Trophoblast cell (in vitro differentiated cells and primary cell): Measurements from ENCODE around the gene COL18A1.

Experiments
- DNase-seq, 2 donors: peaks; one replicate each; pipeline ENCODE4 v3.0.0-alpha.2; 2016
- H2AFZ ChIP-seq: 2 replicates; pipeline ENCODE4 v1.6.1; 2013; ENCODE audit warnings: low read length, moderate library complexity, mild to moderate bottlenecking; ENCODE audit not compliant: insufficient read depth, poor library complexity
- H2AK5ac ChIP-seq: 2 replicates; pipeline ENCODE4 v1.6.1; 2013; ENCODE audit warnings: mild to moderate bottlenecking, low read length
- H2BK120ac ChIP-seq: 2 replicates; pipeline ENCODE4 v1.6.1; 2013; ENCODE audit warnings: low read length, mild to moderate bottlenecking, moderate library complexity; ENCODE audit not compliant: insufficient read depth, poor library complexity
- H2BK12ac ChIP-seq: 2 replicates; pipeline ENCODE4 v1.6.1; 2013; ENCODE audit warnings: mild to moderate bottlenecking, low read length, moderate library complexity
- H2BK5ac ChIP-seq: 2 replicates; pipeline ENCODE4 v1.6.1; 2013; ENCODE audit warnings: low read length, low read depth, moderate library complexity, mild to moderate bottlenecking; ENCODE audit not compliant: poor library complexity
- H3K14ac ChIP-seq: 2 replicates; pipeline ENCODE4 v1.6.1; 2013; ENCODE audit warnings: mild to moderate bottlenecking, low read length
- H3K18ac ChIP-seq: 2 replicates; pipeline ENCODE4 v1.6.1; 2013; ENCODE audit warnings: mild to moderate bottlenecking, low read length
- H3K23ac ChIP-seq: 2 replicates; pipeline ENCODE4 v1.6.1; 2013; ENCODE audit warnings: low read length
- H3K27ac ChIP-seq: 2 replicates; pipeline ENCODE4 v1.5.1; 2013; ENCODE audit warnings: low read depth, mild to moderate bottlenecking, inconsistent platforms, low read length, moderate library complexity
- H3K27me3 ChIP-seq: 2 replicates; pipeline ENCODE4 v1.6.1; 2013; ENCODE audit warnings: inconsistent platforms, mild to moderate bottlenecking, low read length, moderate library complexity; ENCODE audit not compliant: insufficient read depth
- H3K36me3 ChIP-seq, 2 experiments: 1 replicate in 1 of 2; 2 replicates in 1 of 2; pipeline ENCODE4 v1.6.1; 2013; ENCODE audit warnings: low read length in 2 of 2, mild to moderate bottlenecking in 2 of 2, moderate library complexity in 1 of 2; ENCODE audit not compliant: insufficient read depth in 2 of 2, control insufficient read depth in 1 of 2
- H3K4ac ChIP-seq: 2 replicates; pipeline ENCODE4 v1.6.1; 2013; ENCODE audit warnings: low read depth, mild to moderate bottlenecking, low read length, moderate library complexity
- H3K4me1 ChIP-seq, 2 experiments: 1 replicate in 1 of 2; 2 replicates in 1 of 2; pipeline ENCODE4 v1.6.1; 2013; ENCODE audit warnings: low read length in 2 of 2, mild to moderate bottlenecking in 2 of 2, moderate library complexity in 1 of 2; ENCODE audit not compliant: insufficient read depth in 2 of 2, control insufficient read depth in 1 of 2
- H3K4me2 ChIP-seq: 2 replicates; pipeline ENCODE4 v1.6.1; 2013; ENCODE audit warnings: inconsistent platforms, mild to moderate bottlenecking, low read length, moderate library complexity
- H3K4me3 ChIP-seq: 2 replicates; pipeline ENCODE4 v1.5.1; 2013; ENCODE audit warnings: mild to moderate bottlenecking, low read depth, low read length, inconsistent platforms
- H3K79me1 ChIP-seq: one replicate; pipeline ENCODE4 v1.6.1; 2013; ENCODE audit warnings: low read length
- H3K79me2 ChIP-seq: 2 replicates; pipeline ENCODE4 v1.6.1; 2013; ENCODE audit warnings: low read length, mild to moderate bottlenecking; ENCODE audit not compliant: control insufficient read depth, insufficient read depth, poor library complexity
- H3K9ac ChIP-seq: 2 replicates; pipeline ENCODE4 v1.6.1; 2013; ENCODE audit warnings: mild to moderate bottlenecking, low read length
- H3K9me3 ChIP-seq: 2 replicates; pipeline ENCODE4 v1.6.1; 2013; ENCODE audit warnings: low read depth, mild to moderate bottlenecking, control low read depth, inconsistent platforms, low read length; ENCODE audit not compliant: insufficient read depth
- H4K12ac ChIP-seq: 2 replicates; pipeline ENCODE4 v1.6.1; 2013; ENCODE audit warnings: low read depth, mild to moderate bottlenecking, low read length, moderate library complexity
- H4K8ac ChIP-seq: 2 replicates; pipeline ENCODE4 v1.6.1; 2013; ENCODE audit warnings: low read depth, mild to moderate bottlenecking, low read length, moderate library complexity
- H4K91ac ChIP-seq: one replicate; pipeline ENCODE4 v1.6.1; 2013; ENCODE audit warnings: low read depth, mild to moderate bottlenecking, low read length, moderate library complexity
- WGBS: extraction: QIAGEN DNeasy Blood & Tissue Kit; methylation state at CpG from one replicate; pipeline ENCODE4 v1.1.7; 2013; ENCODE audit warnings: missing lambda C conversion rate; ENCODE audit not compliant: insufficient read length, insufficient coverage; ENCODE audit errors: extremely low coverage; 5-methylcytosine and 5-hydroxymethylcytosine counted together

The COL18A1 gene

GRCh38 chr21:45386336-45386727 lies 18.6 kb upstream of the COL18A1 start:
- Histone ChIP-seq H3K18ac (peak overlapping the region; percentile 1), H2BK12ac (no peak overlapping the region), H2BK5ac (no peak overlapping the region), H3K14ac (no peak overlapping the region), H3K36me3 (no peaks in the 10 kb centered on the region), H3K27ac (no peak overlapping the region), H4K12ac (no peak overlapping the region), H3K27me3 (no peaks in the 10 kb centered on the region), H3K79me1 (peaks cover 7% of the 10 kb centered on the region), H3K23ac (no peak overlapping the region), H3K9ac (no peak overlapping the region), H3K9me3 (no peaks in the 10 kb centered on the region), H3K4me2 (no peak overlapping the region), H3K79me2 (no peaks in the 10 kb centered on the region), H4K8ac (no peak overlapping the region), H2AK5ac (no peak overlapping the region), H3K4ac (no peak overlapping the region), H3K4me1 (peaks cover 16 to 25% of the 10 kb centered on the region in 2 experiments), H2AFZ (no peak overlapping the region), H3K4me3 (no peak overlapping the region), H2BK120ac (no peak overlapping the region), H4K91ac (no peak overlapping the region)
- DNase-seq: no peak
- WGBS: no CpG with 5 or more reads among the region's 11 CpGs

- H3K18ac ChIP-seq: peak overlapping the region; percentile 1
- H3K9me3 ChIP-seq: peaks cover under 1% of the 10 kb centered on the region
- H3K27ac ChIP-seq: no peak overlapping the region
- no peaks in the 10 kb centered on the region for H3K36me3 ChIP-seq
- H3K23ac ChIP-seq: no peak overlapping the region
- no peak overlapping the region for H4K12ac ChIP-seq
- H3K4me1 ChIP-seq: peaks cover 16 to 25% of the 10 kb centered on the region in 2 experiments
- H2BK5ac ChIP-seq: no peak overlapping the region
- H3K4ac ChIP-seq: no peak overlapping the region
- H3K14ac ChIP-seq: no peak overlapping the region
- H3K27me3 ChIP-seq: no peaks in the 10 kb centered on the region
- no peak overlapping the region for H4K91ac ChIP-seq
- WGBS: no CpG with 5 or more reads among the region's 20 CpGs
- peaks cover 7% of the 10 kb centered on the region for H3K79me1 ChIP-seq
- H2BK12ac ChIP-seq: no peak overlapping the region
- no peak overlapping the region for H2AFZ ChIP-seq
- no peak overlapping the region for H2AK5ac ChIP-seq
- no peaks in the 10 kb centered on the region for H3K79me2 ChIP-seq
- no peak overlapping the region for H3K9ac ChIP-seq
- no peak overlapping the region for H4K8ac ChIP-seq
- no peak for DNase-seq
- no peak overlapping the region for H2BK120ac ChIP-seq
- no peak overlapping the region for H3K4me3 ChIP-seq
- H3K4me2 ChIP-seq: no peak overlapping the region
Observed at GRCh38 chr21:45386728-45387371, 18.1 kb upstream of the COL18A1 start.

DNA sequence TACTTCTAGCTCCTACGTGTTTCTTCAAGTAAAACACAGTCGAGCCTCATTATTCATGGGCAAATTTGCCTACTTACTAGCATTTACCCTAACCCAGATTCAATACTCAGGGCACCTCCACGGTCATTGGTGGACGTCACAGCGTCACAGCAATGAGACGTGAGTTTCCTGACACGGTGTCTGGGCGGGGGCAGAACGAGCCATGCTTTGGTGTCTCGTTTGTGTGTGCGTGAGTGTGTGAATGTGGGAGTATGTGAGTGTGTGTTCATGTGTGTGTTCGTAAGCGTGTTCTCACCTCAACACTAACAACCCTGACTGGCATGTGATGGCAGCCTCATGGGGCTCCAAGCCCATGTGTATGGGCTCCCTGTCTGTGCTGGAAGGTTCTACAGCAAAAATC lies 17.5 kb upstream of the COL18A1 start:
- H3K27me3 ChIP-seq: no peaks in the 10 kb centered on the region
- H3K14ac ChIP-seq: no peak overlapping the region
- H4K12ac ChIP-seq: no peak overlapping the region
- no peak overlapping the region for H3K18ac ChIP-seq
- no peak overlapping the region for H2AK5ac ChIP-seq
- H3K23ac ChIP-seq: no peak overlapping the region
- H2BK5ac ChIP-seq: no peak overlapping the region
- no peaks in the 10 kb centered on the region for H3K36me3 ChIP-seq
- peaks cover 7% of the 10 kb centered on the region for H3K79me1 ChIP-seq
- no peak overlapping the region for H3K4ac ChIP-seq
- H2BK12ac ChIP-seq: no peak overlapping the region
- H4K8ac ChIP-seq: no peak overlapping the region
- no peak overlapping the region for H4K91ac ChIP-seq
- no peak overlapping the region for H2BK120ac ChIP-seq
- no peak overlapping the region for H3K9ac ChIP-seq
- H2AFZ ChIP-seq: no peak overlapping the region
- no peak overlapping the region for H3K4me2 ChIP-seq
- 100% methylated on average over 1 of the region's 13 CpGs for WGBS
- no peaks in the 10 kb centered on the region for H3K79me2 ChIP-seq
- H3K4me1 ChIP-seq: peaks cover 16 to 25% of the 10 kb centered on the region in 2 experiments
- no peak overlapping the region for H3K27ac ChIP-seq
- H3K4me3 ChIP-seq: no peak overlapping the region
- no peak for DNase-seq
- peaks cover 3% of the 10 kb centered on the region for H3K9me3 ChIP-seq

DNA sequence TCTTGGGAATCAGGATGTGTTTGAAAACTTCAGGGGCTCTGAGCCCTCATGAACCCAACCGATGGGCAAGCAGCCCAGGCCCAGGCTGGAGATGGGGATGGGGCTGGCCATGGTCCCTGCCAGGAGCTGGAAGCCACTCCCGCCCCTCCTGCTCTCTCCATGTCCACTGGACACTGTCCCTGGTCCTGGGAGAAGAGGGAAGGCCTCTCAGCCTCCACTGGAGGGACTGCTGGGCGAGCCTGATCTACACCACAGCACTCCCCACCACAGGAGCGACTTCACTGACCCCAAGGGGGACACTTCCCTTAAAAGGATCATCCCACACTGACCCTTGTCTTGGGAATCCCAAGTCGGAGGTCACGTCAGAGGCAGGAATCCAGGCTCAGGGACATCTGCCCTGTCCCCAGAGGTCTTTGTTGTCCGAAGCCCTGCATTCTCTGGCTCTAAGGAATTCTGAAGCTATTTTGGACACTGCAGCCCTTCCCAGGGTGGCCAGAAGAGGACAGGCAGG lies 16.9 kb upstream of the COL18A1 start:
- no peak overlapping the region for H3K27ac ChIP-seq
- no peaks in the 10 kb centered on the region for H3K27me3 ChIP-seq
- H3K4ac ChIP-seq: no peak overlapping the region
- no peaks in the 10 kb centered on the region for H3K79me2 ChIP-seq
- H2BK5ac ChIP-seq: no peak overlapping the region
- H3K79me1 ChIP-seq: peaks cover 7% of the 10 kb centered on the region
- peak overlapping the region; percentile 15 for H2AK5ac ChIP-seq
- no peak overlapping the region for H3K18ac ChIP-seq
- H2BK12ac ChIP-seq: peak overlapping the region; percentile 12
- no CpG with 5 or more reads among the region's 7 CpGs for WGBS
- no peak overlapping the region for H3K4me3 ChIP-seq
- no peak overlapping the region for H4K91ac ChIP-seq
- no peak overlapping the region for H4K12ac ChIP-seq
- H3K23ac ChIP-seq: no peak overlapping the region
- H2BK120ac ChIP-seq: no peak overlapping the region
- no peak overlapping the region for H3K14ac ChIP-seq
- no peak overlapping the region for H3K4me2 ChIP-seq
- DNase-seq: no peak
- no peak overlapping the region for H2AFZ ChIP-seq
- no peaks in the 10 kb centered on the region for H3K36me3 ChIP-seq
- H3K9ac ChIP-seq: no peak overlapping the region
- no peak overlapping the region for H4K8ac ChIP-seq
- peaks cover 3% of the 10 kb centered on the region for H3K9me3 ChIP-seq
- peaks cover 16 to 25% of the 10 kb centered on the region in 2 experiments for H3K4me1 ChIP-seq
